HUES64 (cell line): Measurements from ENCODE around the gene CETP.

ENCODE experiments used
- H3K27ac ChIP-seq: 2 replicates; pipeline ENCODE4 v1.7.0; 2013; ENCODE audit warnings: low read depth, low read length, inconsistent platforms
- H3K27me3 ChIP-seq: 2 replicates; pipeline ENCODE4 v1.6.1; 2013; ENCODE audit warnings: mild to moderate bottlenecking, low read length; ENCODE audit not compliant: insufficient read depth
- H3K36me3 ChIP-seq: 2 replicates; pipeline ENCODE4 v1.6.1; 2013; ENCODE audit warnings: mild to moderate bottlenecking, low read length; ENCODE audit not compliant: insufficient read depth
- H3K4me1 ChIP-seq: 2 replicates; pipeline ENCODE4 v1.6.1; 2013; ENCODE audit warnings: mild to moderate bottlenecking, low read length, moderate library complexity; ENCODE audit not compliant: insufficient read depth
- H3K4me3 ChIP-seq: 2 replicates; pipeline ENCODE4 v1.5.1; 2013; ENCODE audit warnings: mild to moderate bottlenecking, low read length, moderate library complexity
- H3K9ac ChIP-seq: 2 replicates; pipeline ENCODE4 v1.6.1; 2013; ENCODE audit warnings: mild to moderate bottlenecking, low read depth, low read length
- H3K9me3 ChIP-seq: 2 replicates; pipeline ENCODE4 v1.6.1; 2013; ENCODE audit warnings: low read depth, low read length; ENCODE audit not compliant: insufficient read depth
- WGBS: fragments of 150-250, 120-280 bp; methylation state at CpG from one replicate; pipeline ENCODE4 v1.1.7; 2013; ENCODE audit warnings: missing lambda C conversion rate; 5-methylcytosine and 5-hydroxymethylcytosine counted together

The CETP gene

DNA sequence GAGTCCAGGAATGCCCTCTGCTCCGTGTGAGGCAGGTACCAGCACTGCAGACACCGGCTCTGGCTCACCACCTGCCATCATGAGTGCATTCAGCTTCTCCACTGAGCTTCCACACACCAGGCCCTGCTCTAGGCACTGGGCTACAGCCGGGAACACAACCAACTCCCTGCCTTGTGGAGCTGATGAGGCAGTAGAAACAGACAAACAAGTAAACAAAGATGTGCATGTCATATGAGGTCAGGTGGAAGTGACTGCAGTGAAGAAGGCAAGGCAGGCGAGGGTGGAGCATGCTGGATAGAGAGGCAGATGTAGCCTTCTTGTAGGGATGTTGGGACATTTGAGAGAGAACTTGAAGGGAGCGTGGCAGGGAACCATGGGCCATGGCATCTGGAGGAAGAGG lies 32.6 kb downstream of the CETP start:
- H3K4me1 ChIP-seq: no peaks in the 10 kb centered on the region
- H3K9me3 ChIP-seq: no peaks in the 10 kb centered on the region
- H3K27ac ChIP-seq: no peak overlapping the region
- WGBS: 84% methylated on average over 5 of the region's 5 CpGs
- H3K4me3 ChIP-seq: no peak overlapping the region
- H3K36me3 ChIP-seq: no peaks in the 10 kb centered on the region
- H3K9ac ChIP-seq: no peak overlapping the region
- H3K27me3 ChIP-seq: peaks cover 22% of the 10 kb centered on the region

DNA sequence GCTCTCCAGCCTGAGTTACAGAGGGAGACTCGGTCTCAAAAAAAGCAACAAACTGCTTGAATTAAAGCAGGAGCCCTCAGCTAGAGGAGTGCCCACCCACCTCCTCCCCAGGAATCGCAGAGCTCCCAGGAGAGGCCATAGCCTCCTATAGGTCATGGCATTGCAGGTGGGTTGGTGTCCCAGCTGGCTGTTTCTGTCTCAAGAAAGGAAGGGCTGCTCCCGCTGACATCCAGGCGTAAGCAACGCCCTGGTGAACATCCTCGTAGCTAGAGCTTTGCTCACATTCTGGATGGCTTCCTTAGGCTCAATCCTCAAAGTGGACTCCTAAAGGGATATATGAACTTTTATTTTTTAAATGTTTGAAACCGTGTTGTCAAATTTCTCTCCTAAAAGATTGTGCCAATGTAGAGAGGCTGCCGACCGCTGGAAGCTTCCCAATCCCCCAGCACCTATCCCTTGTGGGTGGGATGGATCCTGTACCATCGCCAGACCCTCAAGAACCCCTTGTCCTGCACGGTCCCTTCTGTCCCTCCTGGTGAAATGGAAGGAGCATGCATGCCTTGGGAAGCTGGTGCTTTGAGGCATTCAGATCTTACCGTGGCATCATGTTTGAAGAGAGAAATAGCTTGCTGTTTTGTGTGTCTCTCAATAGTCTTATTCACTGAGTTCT lies 33.5 kb downstream of the CETP start:
- peaks cover 13% of the 10 kb centered on the region for H3K27me3 ChIP-seq
- H3K9me3 ChIP-seq: no peaks in the 10 kb centered on the region
- H3K9ac ChIP-seq: no peak overlapping the region
- WGBS: 85% methylated on average over 12 of the region's 12 CpGs
- H3K27ac ChIP-seq: no peak overlapping the region
- no peaks in the 10 kb centered on the region for H3K36me3 ChIP-seq
- no peak overlapping the region for H3K4me3 ChIP-seq
- H3K4me1 ChIP-seq: no peaks in the 10 kb centered on the region

DNA sequence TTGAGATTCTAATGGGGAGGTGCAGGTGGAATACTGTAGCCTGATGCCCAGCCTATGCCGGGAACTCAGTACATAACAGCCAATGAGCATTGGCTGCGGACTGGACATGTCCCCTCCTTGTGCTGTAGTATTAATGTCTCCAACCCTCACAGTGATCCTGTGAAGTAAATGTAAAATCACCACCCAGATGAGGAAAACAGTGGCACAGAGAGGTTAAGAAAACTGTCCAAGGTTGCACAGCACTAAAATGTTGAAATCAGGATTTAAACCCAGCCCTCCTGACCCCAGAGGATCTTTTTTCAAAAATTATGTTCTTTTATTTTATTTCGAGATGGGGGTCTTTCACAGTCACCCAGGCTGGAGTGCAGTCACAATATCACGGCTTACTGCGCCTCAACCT lies 35.5 kb downstream of the CETP start:
- H3K9me3 ChIP-seq: no peaks in the 10 kb centered on the region
- H3K4me1 ChIP-seq: no peaks in the 10 kb centered on the region
- 95% methylated on average over 5 of the region's 5 CpGs for WGBS
- no peaks in the 10 kb centered on the region for H3K36me3 ChIP-seq
- no peak overlapping the region for H3K27ac ChIP-seq
- H3K4me3 ChIP-seq: no peak overlapping the region
- 0 out of 2 replicates have a peak, but pooled peaks cover 3% of the 10 kb centered on the region for H3K27me3 ChIP-seq
- no peak overlapping the region for H3K9ac ChIP-seq

DNA sequence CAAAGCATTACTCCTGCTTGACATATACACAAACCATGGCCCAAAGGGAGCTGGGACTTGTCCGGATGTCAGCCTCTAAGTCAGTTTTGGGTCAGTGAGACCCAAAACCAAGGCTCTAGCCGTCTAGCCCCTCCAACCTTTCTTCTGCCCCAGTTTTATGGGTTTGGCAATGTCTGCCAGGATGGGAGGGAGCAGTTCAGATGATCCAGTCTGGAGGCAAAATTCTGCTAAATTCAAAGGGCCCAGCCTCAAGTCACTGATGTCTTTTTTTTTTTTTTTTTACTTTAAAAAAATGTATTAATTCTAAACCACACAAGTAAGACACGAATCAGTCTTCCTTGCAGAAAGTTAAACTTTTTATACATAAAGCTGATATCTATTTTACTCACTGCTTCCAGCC lies 36.2 kb downstream of the CETP start:
- no peak overlapping the region for H3K4me3 ChIP-seq
- H3K36me3 ChIP-seq: no peaks in the 10 kb centered on the region
- no peaks in the 10 kb centered on the region for H3K9me3 ChIP-seq
- 86% methylated on average over 3 of the region's 3 CpGs for WGBS
- H3K27me3 ChIP-seq: 0 out of 2 replicates have a peak, but pooled peaks cover 3% of the 10 kb centered on the region
- no peak overlapping the region for H3K9ac ChIP-seq
- no peaks in the 10 kb centered on the region for H3K4me1 ChIP-seq
- no peak overlapping the region for H3K27ac ChIP-seq

DNA sequence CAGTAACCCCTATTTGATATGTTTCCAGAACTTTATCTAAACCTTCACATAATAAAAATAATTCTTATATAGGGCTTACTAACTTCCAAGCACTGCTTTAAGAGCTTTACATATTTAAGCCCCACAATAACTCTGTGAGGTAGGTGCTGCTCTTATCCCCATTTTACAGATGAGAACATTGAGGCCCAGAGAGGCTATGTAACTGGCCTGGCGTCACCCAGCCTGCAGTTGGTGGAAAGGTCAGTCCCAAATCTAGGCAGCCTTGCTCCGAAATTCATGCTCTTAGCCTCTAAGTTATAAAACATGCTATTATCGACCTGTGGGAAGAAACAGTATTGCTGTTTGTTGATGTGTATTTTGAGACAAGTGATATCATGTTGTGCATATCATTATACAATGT lies 36.6 kb downstream of the CETP start:
- no peak overlapping the region for H3K4me3 ChIP-seq
- H3K9ac ChIP-seq: no peak overlapping the region
- H3K27me3 ChIP-seq: 0 out of 2 replicates have a peak, but pooled peaks cover 3% of the 10 kb centered on the region
- WGBS: 91% methylated on average over 3 of the region's 3 CpGs
- no peaks in the 10 kb centered on the region for H3K9me3 ChIP-seq
- no peaks in the 10 kb centered on the region for H3K36me3 ChIP-seq
- H3K27ac ChIP-seq: no peak overlapping the region
- H3K4me1 ChIP-seq: no peaks in the 10 kb centered on the region

DNA sequence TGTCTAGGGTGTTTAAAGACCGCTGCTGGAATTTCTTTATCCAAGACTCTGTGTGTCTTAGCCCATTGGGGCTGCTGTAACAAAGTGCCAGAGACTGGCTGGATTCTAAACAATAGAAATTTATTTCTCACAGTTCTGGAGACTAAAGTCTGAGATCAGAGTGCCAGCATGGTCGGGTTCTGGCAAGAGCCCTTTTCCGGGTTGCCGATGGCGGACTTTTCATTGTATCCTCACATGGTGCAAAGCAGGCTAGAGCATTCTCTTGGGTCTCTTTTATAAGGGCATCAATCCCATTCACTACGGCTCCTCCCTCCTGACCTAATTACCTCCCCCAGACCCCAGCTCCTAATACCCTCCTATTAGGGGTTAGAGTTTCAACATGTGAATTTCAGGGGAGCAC lies 37.1 kb downstream of the CETP start:
- H3K4me3 ChIP-seq: no peak overlapping the region
- no peaks in the 10 kb centered on the region for H3K9me3 ChIP-seq
- H3K4me1 ChIP-seq: no peaks in the 10 kb centered on the region
- no peaks in the 10 kb centered on the region for H3K36me3 ChIP-seq
- H3K9ac ChIP-seq: no peak overlapping the region
- 96% methylated on average over 6 of the region's 6 CpGs for WGBS
- H3K27me3 ChIP-seq: 0 out of 2 replicates have a peak, but pooled peaks cover 3% of the 10 kb centered on the region
- no peak overlapping the region for H3K27ac ChIP-seq

DNA sequence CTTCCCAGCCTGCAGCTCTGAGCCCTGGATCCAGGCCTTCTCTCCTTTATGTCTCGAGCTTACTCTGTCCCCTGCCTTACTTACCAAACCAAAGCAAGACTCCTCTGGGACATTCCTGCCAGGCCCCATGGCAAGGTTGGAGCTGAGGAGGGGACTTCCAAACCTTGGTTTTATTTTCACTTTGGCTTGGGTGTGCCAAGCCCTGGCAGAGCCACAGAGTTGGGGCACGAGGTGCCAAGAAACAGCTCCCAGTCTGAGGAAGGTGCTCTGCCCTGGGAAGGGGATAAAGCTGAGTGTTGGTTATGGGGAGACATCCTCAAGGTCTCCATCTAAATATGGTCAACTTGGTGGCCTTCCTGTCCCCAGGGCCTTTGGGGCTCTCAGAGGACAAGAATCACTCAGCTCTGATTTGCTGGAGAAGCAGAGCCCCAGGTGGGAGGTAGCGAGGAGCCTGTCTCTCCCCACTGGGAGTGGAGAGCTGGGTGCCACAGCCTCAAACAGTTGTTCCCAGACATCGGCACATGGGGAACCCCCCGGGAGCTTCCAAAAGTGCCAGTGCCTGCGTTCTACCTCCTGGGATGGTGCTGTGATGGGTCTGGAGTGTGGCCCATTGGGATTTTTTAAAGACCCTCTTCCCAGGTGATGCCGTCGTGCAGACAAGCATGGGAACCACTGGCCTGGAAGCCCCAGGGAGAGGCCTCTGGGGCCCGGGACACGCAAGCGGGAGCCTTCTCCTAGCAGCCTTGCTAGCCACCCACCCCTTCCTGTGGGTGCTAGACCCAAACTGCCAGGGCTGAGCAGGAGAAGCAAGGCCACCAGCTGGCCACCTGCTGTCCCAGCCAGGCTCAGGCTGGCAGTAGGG lies 37.9 kb downstream of the CETP start:
- Histone ChIP-seq H3K9ac (no peak overlapping the region), H3K27ac (no peak overlapping the region)

DNA sequence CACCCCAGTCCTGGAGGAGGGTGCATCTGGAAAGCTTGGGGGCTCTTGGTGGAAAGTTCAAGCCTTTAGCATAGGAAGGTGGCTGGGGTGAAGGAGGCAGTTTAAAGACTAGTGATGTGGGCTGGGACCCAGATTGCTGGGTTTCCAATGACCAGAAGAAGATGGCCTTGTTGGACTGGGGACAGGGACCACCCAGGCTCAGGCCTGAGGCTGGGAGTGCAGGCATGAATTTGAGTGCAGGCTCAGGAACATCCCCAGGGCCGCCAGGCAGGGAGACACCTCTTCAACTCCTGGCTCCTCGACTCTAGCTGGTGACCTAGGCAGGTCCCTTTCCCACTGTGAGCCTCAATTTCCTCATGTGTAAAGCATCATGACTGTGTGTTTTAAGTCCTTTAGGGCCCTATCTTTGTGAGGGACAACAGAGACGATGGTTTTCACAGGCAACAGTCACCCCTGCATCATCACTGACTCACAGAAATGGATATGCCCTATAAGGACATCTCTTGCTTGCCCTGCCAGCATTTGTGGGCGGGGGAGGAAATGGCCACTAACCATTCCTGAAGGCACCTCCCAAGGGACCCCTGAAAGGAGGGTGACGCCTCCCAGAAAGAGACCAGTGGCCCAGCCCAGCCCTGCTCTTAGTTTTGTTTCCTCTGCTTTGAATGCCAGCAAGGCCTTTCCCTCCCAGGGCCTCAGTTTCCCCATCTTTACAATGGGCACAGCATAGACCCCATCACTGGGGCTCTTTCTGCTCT lies 38.7 kb downstream of the CETP start:
- Histone ChIP-seq H3K9me3 (no peaks in the 10 kb centered on the region), H3K27ac (no peak overlapping the region), H3K4me1 (no peaks in the 10 kb centered on the region), H3K4me3 (no peak overlapping the region), H3K9ac (no peak overlapping the region), H3K36me3 (no peaks in the 10 kb centered on the region), H3K27me3 (no peaks in the 10 kb centered on the region)
- WGBS: 90% methylated on average over 5 of the region's 5 CpGs

More for the DNA sequence above, 37.9 kb downstream of the CETP start:
- Histone ChIP-seq H3K4me3 (no peak overlapping the region), H3K4me1 (no peaks in the 10 kb centered on the region), H3K36me3 (no peaks in the 10 kb centered on the region), H3K9me3 (no peaks in the 10 kb centered on the region), H3K27me3 (no peaks in the 10 kb centered on the region)
- WGBS: 90% methylated on average over 11 of the region's 11 CpGs

DNA sequence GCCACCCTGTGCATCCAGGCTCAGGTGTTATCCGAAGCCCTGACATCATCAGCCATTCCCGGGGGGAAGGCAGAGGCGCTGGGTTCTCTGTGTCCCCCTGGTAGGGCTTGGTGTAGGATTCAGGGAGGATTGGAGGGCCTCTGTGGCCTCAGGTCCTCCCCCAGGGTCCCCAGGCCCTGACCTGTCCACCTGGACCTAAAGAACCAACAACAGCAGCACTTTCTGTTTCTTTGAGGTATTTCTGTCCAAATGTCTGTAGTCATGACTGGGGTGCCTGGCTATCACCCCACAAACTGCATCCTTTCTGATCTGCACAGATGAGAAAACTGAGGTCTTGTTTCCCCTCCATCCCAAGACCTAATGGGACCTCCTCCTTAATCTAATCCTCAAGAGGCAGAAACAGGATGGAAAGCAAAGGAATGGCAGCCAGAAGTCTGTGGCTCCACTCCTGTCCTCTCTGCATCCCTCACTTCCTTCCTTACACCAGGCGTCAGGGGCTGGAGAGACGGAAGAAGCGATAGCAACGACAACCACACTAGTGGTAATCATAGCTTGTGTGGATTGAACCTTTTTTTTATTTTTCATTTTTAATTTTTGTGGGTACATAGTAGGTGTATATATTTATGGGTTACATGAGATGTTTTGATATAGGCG lies 39.4 kb downstream of the CETP start:
- 93% methylated on average over 8 of the region's 8 CpGs for WGBS

DNA sequence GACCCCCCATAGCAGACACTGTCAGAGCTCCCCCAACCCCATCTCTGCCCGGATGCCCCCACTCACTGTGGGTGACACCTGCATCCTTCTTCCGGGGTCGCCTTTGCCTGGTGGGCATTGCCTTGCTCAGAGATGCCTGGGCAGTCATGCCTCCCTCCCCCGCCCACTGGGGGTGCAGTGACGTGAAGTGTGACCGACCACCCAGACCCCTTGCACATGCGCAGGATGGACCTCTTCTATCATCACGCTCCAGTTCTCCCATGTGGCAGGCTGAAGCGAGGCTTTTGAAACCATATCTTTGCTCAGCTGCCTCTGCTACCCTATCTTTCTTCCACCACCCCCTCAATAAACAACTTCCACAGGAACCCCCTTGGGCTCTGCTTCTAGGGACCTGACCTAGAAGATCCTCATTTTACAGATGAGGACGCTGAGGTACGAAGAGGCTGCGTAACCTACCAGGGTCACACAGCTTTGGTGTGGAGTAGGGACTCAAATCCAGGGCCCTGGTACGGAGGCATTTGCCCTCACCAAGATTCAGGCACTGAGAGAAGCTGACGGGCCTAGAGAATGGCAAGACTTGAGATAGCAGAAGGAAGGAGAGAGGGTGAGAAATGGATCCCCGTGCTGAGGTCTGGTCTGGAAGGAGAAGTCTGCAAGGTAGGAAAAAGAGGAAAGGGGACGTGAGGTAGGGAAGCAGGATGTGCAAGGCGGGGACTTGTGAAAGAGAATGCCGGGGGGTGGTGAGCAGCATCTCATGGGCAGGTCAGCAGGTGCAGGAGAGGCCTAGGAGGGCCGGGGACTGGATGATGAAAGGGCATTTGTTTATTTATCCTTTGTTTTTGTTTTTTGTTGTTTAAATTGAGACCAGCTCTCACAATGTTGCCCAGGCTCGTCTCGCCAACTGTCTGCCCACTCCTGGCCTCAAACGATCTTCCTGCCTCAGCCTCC lies 42.0 kb downstream of the CETP start:
- no peaks in the 10 kb centered on the region for H3K9me3 ChIP-seq
- H3K4me1 ChIP-seq: no peaks in the 10 kb centered on the region
- H3K9ac ChIP-seq: no peak overlapping the region
- 86% methylated on average over 22 of the region's 22 CpGs for WGBS
- H3K36me3 ChIP-seq: no peaks in the 10 kb centered on the region
- H3K27ac ChIP-seq: no peak overlapping the region
- no peaks in the 10 kb centered on the region for H3K27me3 ChIP-seq
- no peak overlapping the region for H3K4me3 ChIP-seq

More for the DNA sequence above, 39.4 kb downstream of the CETP start:
- no peaks in the 10 kb centered on the region for H3K4me1 ChIP-seq
- no peaks in the 10 kb centered on the region for H3K9me3 ChIP-seq
- no peaks in the 10 kb centered on the region for H3K27me3 ChIP-seq
- H3K27ac ChIP-seq: no peak overlapping the region
- no peak overlapping the region for H3K9ac ChIP-seq
- H3K36me3 ChIP-seq: no peaks in the 10 kb centered on the region
- H3K4me3 ChIP-seq: no peak overlapping the region
